GM18526 (cell line): ENCODE data around the gene SLMAP.

Experiments
- POLR2A ChIP-seq: IDR thresholded peaks from 3 replicates; pipeline ENCODE4 v1.6.1; 2011; ENCODE audit not compliant: insufficient read length; ENCODE audit errors: extremely low read depth

SLMAP gene

DNA sequence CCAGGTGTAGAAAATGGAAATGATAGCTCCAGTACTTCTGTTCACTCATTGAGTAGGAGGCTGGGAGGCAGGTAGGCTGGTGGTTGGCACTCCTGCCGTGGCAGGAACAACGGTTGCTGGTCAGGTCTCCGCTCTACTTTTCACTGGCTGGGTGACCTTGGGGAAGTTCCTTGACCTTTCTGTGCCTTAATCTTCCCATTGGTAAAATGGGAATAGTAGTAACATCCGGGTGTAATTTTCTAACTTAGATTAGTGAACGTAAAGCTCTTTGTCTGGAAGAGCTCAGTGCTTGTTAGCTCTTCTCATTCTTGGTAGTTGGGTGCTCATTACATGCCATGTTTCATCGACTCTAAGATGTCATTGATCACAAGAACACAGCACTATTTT, 206.3 kb downstream of the SLMAP start:
- no peak for TF ChIP-seq POLR2A

DNA sequence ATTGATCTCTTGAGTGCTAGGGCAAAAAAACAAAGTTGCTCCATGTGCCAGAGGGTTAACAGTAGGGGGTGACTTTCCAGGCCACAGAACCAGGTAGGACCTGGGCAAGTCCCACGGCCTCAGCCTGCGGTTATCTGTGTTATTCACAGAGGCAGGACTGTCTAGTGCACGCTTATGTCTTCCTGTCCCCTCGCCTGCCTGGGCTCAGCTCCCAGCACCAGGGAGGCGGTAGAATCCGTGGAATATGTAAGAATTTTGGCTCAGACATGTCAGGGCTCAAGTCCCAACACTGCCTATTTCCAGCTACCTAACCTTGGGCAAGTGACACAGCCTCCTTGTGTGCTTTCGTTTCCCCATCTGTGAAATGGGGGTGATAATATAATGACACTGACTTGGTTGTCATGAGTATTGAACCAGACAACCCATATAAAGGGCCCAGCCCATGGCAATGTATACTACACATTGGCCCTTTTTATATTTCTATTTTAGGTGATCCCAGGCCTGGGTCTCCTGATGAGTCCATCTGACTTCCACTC, 207.8 kb downstream of the SLMAP start:
- no peak for TF ChIP-seq POLR2A

DNA sequence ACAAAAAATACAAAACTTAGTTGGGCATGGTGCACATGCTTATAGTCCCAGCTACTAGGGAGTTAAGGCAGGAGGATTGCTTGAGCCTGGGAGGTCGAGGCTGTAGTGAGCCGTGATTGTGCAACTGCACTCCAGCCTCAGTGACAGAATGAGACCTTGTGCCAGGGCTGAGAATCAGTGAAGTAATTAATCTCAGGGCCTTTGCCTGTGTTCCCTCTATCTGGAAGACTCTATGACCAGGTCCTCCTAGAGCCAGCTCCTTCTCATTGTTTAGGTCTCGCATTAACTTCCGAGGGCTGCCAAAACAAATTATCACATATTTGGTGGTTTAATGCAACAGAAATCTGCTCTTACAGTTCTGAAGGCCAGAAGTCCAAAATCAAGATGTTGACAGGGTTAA, 210.7 kb downstream of the SLMAP start:
- no peak for TF ChIP-seq POLR2A

DNA sequence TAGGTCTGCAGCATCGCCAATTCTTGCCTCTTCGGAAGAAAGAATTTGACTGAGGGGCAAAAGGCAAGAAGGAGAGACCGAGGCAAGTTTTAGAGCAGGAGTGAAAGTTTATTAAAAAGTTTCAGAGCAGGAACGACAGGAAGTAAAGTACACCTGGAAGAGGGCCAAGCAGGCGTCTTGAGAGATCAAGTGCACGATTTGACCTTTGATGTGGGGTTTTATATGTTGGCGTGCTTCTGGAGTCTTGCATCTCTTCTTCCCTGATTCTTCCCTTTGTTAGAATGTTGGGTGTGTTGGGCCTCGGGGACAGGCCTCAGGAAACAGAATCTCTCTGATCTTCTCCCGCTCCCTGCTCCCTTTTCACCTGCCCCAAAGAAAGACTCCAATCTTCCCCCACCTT, 211.5 kb downstream of the SLMAP start:
- TF ChIP-seq POLR2A: no peak

DNA sequence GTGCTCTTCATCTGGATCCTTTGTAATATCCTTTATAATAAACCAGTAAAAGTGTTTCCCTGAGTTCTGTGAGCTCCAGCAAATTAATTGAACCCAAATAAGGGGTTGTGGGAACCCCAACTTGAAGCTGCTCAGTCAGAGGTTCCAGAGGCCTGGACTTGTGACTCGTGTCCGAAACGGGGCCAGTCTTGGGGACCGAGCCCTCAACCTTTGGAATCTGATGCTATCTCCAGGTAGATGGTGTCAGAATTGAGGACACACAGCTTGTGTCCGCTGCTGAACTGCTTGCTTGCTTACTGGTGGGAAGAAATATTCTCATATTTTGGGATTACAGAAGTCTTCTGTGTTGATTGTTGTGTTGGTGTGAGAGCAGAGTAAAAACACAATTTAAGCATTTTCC, 212.4 kb downstream of the SLMAP start:
- TF ChIP-seq POLR2A: no peak

DNA sequence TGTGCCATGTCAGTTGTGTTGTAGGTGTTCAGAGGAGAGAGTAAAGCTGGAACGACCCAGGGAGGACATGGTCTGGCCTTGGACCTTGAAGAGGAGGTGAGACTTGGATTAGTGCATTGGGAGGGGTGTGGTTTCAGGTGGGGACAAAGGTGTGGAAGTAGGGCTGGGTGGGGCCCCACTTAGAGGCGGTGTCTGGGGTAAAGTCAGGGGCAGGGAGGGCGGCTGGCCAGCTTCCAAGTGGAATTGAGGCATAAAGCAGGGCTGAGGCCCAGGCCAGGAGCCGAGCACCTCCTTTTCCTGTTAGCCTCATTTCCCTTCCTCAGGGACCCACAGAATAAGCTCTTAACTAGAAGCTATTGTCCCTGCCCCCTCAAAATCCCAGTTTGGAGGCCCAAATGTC, 215.9 kb downstream of the SLMAP start:
- no peak for TF ChIP-seq POLR2A

DNA sequence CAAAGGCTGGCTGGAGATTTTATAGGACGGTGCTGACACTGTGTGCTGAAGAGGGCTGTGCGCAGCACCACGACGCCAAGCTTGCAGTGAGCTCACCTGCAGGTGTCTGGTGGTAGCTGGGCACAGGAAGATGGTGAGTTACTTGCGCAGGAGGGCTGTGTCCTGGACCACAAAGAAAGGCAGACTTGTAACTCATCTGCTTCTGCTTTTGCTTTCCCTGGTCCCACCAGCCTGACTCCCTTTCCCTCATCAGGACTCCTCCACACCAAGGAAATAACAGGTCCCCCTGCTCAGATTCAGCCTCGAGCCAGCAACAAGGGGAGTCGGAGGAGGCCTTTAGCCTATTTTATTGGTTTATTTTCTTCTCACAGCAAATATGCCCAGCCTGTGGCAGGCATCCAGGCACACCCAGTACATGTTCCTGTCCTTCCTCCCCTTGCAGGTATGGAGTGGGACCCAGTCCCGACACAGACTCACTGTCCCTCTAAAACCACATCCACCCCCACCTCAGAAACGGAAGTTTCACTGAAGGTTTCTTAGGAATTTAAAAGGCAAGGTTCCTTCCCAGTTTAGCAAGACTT, 216.5 kb downstream of the SLMAP start:
- no peak for TF ChIP-seq POLR2A

DNA sequence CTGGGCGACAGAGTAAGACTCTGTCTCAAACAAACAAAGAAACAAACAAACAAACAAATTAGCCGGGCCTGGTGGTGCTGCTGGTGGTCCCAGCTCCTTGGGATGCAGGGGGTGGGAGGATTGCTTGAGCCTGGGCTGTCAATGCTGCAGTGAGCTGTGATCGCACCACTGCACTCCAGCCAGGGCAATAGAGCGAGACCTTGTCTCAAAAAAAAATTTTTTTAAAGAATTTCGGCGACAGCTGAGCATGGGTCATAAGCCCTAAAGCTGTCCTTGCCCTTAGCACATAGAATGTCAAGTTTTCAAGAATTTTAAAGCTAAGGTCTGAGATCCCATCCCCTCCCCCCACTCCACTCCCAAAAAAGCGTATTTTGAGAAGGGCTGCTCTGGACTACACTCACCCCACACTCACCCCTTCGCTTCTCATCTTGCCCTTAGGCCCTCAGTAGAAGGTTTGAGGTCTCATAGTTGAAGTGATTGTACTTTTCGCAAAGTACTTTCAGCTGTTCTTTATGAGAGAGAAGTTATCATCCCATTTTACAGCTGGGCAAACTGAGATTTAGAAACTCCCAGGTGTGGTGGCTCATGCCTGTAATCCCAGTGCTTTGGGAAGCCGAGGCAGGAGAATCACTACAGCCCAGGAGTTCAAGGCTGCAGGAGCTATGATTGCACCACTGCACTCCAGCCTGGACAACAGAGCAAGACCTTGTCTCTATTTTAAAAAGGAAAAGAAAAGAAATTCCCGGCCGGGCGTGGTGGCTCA, 217.8 kb downstream of the SLMAP start:
- TF ChIP-seq POLR2A: no peak

DNA sequence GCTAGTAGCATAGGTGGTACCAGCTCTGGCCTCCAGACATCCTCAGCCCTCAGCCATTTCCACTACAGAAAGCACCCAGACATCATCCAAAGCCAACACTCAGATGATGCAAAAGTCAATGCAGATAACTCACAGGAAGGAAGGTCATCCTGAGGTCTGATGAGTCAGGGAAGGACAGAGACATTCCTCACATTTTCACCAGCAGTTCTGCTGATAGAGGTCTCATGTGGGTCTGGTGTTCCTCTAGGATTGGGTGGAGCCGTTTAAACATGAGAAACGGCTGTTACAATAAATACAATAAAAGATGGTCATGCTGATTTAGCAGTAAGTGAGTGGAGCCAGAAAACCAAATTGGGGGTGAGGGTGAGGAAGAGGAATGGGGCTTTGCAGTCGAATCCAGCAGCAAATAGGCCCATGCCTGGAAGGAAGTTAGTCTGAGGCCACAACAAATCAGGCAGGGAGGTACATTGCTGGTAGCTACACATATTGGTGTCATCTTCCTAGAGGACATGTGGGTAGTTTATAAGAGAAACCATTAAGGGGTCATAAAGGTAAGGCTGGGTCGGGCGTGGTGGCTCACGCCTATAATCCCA, 218.8 kb downstream of the SLMAP start:
- no peak for TF ChIP-seq POLR2A

DNA sequence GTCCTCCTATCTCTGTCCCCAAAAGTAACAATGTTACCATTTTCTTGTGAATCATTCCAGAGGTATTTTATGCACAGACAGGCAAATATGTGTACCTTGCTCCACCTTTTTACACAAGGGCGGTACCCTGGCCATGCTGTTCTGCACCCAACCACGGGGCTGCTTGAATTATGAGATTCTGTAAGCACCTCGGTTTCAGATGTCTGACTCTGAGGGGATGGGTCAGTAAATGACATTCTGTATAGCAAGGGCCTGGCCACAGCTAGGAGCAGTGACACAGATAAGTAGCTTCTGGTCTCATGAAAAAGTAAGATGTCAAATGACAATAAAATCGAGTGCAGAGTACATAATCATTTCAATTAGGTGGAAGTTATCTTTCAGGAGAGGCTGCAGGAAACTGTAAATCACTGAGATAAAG, 221.7 kb downstream of the SLMAP start:
- no peak for TF ChIP-seq POLR2A

DNA sequence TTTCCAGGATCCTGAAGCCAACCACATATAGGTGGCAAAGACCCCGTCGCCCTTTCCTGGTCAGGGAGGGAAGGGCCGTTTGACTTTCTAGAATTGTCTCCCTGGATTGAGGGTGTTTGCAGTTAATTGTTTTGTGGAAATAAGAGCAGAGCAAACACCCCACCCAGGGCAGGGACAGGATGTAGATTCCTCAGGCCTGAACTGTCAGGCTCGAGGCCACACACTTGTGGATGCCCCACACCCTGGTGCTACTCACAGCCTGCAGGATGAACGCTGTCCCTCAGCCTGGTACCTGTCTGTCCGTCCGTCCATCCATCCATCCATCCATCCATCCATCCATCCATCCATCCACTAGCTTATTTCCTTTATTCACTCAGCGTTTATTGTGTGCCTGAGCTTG, 222.2 kb downstream of the SLMAP start:
- no peak for TF ChIP-seq POLR2A
